Body of pancreas (tissue), 4 donors: ENCODE measurements around the gene PLVAP. TPM values are rescaled to one million over a fixed set of nuclear protein-coding genes. Genes with fewer than 3 reads are reported as not detected.

Experiments used
- ATAC-seq: fragments of 150-250 bp; one replicate; pipeline ENCODE4 v1.9.1; 2016
- DNase-seq, 4 donors: peaks; one replicate each; pipeline ENCODE4 v3.0.0-alpha.2; 2019
- H3K27ac ChIP-seq, 4 donors: fragments of 200-600 bp; sonication (generic); 1 replicate in 3 of 4; 2 replicates in 1 of 4; pipeline versions ENCODE4 v1.5.1 to v1.6.1; 2016 to 2019; ENCODE audit warnings: mild to moderate bottlenecking in 1 of 4, mixed read lengths in 1 of 4, moderate library complexity in 1 of 4
- H3K27me3 ChIP-seq, 2 donors: fragments of 200-600 bp; sonication (generic); one replicate each; pipeline ENCODE4 v1.6.0; 2016; ENCODE audit warnings: mild to moderate bottlenecking in 1 of 2
- H3K36me3 ChIP-seq, 2 donors: fragments of 200-600 bp; sonication (generic); replicated peaks in 1 of 2; 2 replicates each; pipeline ENCODE4 v1.5.1; 2016; ENCODE audit warnings: low read depth in 2 of 2; ENCODE audit not compliant: insufficient read depth in 1 of 2
- H3K4me1 ChIP-seq: fragments of 200-600 bp; sonication (generic); one replicate; pipeline ENCODE4 v1.6.0; 2016
- H3K4me3 ChIP-seq, 2 donors: fragments of 200-600 bp; sonication (generic); 1 replicate in 1 of 2; 2 replicates in 1 of 2; pipeline ENCODE4 v1.5.1; 2016 to 2019
- H3K9me3 ChIP-seq, 3 donors: fragments of 200-600 bp; sonication (generic); 1 replicate in 2 of 3; 2 replicates in 1 of 3; pipeline ENCODE4 v1.5.1; 2016
- CTCF ChIP-seq, 7 experiments: fragments of 450-650 bp in 4 of 7; fragments of 200-600 bp in 3 of 7; sonication (generic) in 3 of 7; IDR thresholded peaks; one replicate each; pipeline ENCODE4 v1.5.1; 2016 to 2019; ENCODE audit warnings: antibody characterized with exemption in 7 of 7
- POLR2A ChIP-seq, 3 donors: fragments of 450-650 bp; IDR thresholded peaks; one replicate each; pipeline ENCODE4 v1.6.1; 2016; ENCODE audit warnings: antibody characterized with exemption in 3 of 3, mild to moderate bottlenecking in 2 of 3
- WGBS, 2 donors: methylation state at CpG; one replicate each; pipeline ENCODE4 v1.1.5; 2017; 5-methylcytosine and 5-hydroxymethylcytosine counted together
- intact Hi-C: fragments of 100-400 bp; cut with DNase I; formaldehyde crosslinking; loops from one replicate; pipeline ENCODE4 v1.15.1; 2023
- total RNA-seq, 2 donors: library from RNA; depleted of rRNA; stranded (reverse); fragments of >200 nt; gene quantifications; one replicate each; pipeline ENCODE4 v1.1.0, GENCODE V29; 2016

Gene PLVAP
- total RNA-seq, 2 donors from 2014 or later = 37.9 to 49.8 TPM

GRCh38 chr19:17420475-17420924 lies 43.4 kb upstream of the PLVAP start:
- H3K27ac ChIP-seq = peak overlapping the region in 1 of 4 donors; percentile 30
- no peaks in the 10 kb centered on the region for H3K27me3 ChIP-seq
- peak overlapping the region; percentile 64 to 96 for H3K4me3 ChIP-seq
- 7 to 22% methylated on average over 8 to 24 of the region's 25 CpGs for whole genome bisulfite sequencing, 2 donors
- no peak for TF ChIP-seq CTCF (IDR thresholded peaks at IDR 0.05)
- no peak for TF ChIP-seq POLR2A (IDR thresholded peaks at IDR 0.05)
- H3K4me1 ChIP-seq = peaks cover 14% of the 10 kb centered on the region
- H3K9me3 ChIP-seq = no peaks in the 10 kb centered on the region
- ATAC-seq (no peak), DNase-seq (peak; percentile 21 to 31 (median 24))
- intact Hi-C loops = no loop called here
- H3K36me3 ChIP-seq = no peaks in the 10 kb centered on the region

- H3K36me3 ChIP-seq = no peaks in the 10 kb centered on the region
- 1 to 4% methylated on average over 20 to 69 of the region's 85 CpGs for WGBS, 2 donors
- H3K4me1 ChIP-seq = peaks cover 14% of the 10 kb centered on the region
- ATAC-seq (peak; percentile 99), DNase-seq (peak; percentile 97 to 98 (median 98))
- H3K9me3 ChIP-seq = no peaks in the 10 kb centered on the region
- peak within 1 kb of the TSS; percentile 50 to 79 (median 65) for H3K27ac ChIP-seq
- no peak for TF ChIP-seq CTCF (IDR thresholded peaks at IDR 0.05)
- peak in 2 of 3 donors; percentile 39 to 40 for TF ChIP-seq POLR2A (IDR thresholded peaks at IDR 0.05)
- H3K27me3 ChIP-seq = no peaks in the 10 kb centered on the region
- peak within 1 kb of the TSS; percentile 64 to 96 for H3K4me3 ChIP-seq
- intact Hi-C loops = no loop called here
Measured at GRCh38 chr19:17419621-17420474, 42.7 kb upstream of the PLVAP start, which contains the start of gene MVB12A. MVB12A (plus strand) TSS chr19:17420047; CDS start chr19:17420136, 89 bp downstream.

GRCh38 chr19:17419154-17419620 lies 42.0 kb upstream of the PLVAP start:
- DNase-seq (no peak), ATAC-seq (no peak)
- no peaks in the 10 kb centered on the region for H3K9me3 ChIP-seq
- 23 to 26% methylated on average over 8 of the region's 8 CpGs for WGBS, 2 donors
- intact Hi-C loops = no loop called here
- peaks cover 14% of the 10 kb centered on the region for H3K4me1 ChIP-seq
- H3K4me3 ChIP-seq = peak overlapping the region; percentile 4 to 24
- H3K27ac ChIP-seq = peak overlapping the region; percentile 45 to 79 (median 64)
- TF ChIP-seq POLR2A (IDR thresholded peaks at IDR 0.05) = no peak
- no peak for TF ChIP-seq CTCF (IDR thresholded peaks at IDR 0.05)
- H3K27me3 ChIP-seq = no peaks in the 10 kb centered on the region
- no peaks in the 10 kb centered on the region for H3K36me3 ChIP-seq

GRCh38 chr19:17418710-17419109 lies 41.6 kb upstream of the PLVAP start:
- TF ChIP-seq CTCF (IDR thresholded peaks at IDR 0.05) (no peak), POLR2A (IDR thresholded peaks at IDR 0.05) (no peak)
- Histone ChIP-seq H3K36me3 (no peaks in the 10 kb centered on the region), H3K27me3 (no peaks in the 10 kb centered on the region), H3K4me3 (no peak overlapping the region), H3K27ac (peak overlapping the region in 1 of 4 donors; percentile 78), H3K4me1 (peaks cover 14% of the 10 kb centered on the region), H3K9me3 (no peaks in the 10 kb centered on the region)
- 59 to 60% methylated on average over 3 of the region's 3 CpGs for WGBS, 2 donors
- DNase-seq (no peak), ATAC-seq (no peak)
- intact Hi-C loops = no loop called here
